Measurements from ENCODE around the gene IL22RA2.
"Not testable (repeated sequence)": the region's sequence is repeated elsewhere in the genome, so short reads cannot be mapped to it uniquely, and the experiment has no call there.

The IL22RA2 gene

DNA sequence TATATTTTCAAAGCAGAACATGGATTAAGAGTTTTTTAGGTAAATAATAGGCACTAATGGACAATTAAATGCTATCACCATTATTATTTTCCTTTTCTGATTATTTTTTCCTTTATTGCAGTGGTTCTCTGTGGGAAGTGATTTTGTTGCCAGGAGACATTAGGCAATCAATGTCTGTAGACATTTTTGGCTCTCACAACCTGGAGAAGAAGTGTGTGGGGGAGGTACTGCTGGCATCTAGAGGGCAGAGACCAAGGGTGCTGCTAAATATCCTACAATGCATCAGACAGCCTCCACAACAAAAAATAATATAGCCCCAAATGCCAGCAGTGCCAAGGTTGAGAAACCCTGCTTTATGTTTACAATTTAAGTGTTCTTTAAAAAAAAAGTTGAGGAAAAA is 37.5 kb upstream of the IL22RA2 start:
- DNase-seq (ENCODE audit: low spot score): no peak
- Histone ChIP-seq H3K4me3 (no peak overlapping the region), H3K27ac (no peak overlapping the region)

DNA sequence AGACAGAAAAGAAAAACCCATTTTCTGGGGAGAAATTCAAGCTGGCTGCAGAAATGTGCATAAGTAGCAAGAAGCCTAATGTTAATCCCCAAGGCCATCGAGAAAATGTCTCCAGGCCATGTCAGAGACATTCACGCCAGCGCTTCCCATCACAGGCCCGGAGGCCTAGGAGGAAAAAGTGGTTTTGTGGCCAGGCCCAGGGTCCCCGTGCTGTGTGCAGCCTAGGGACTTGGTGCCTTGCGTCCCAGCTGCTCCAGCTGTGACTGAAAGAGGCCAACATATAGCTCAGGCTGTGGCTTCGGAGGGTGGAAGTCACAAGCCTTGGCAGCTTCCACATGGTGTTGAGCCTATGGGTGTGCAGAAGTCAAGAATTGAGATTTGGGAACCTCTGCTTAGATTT is 34.8 kb upstream of the IL22RA2 start:
- TF ChIP-seq, protein P1, sequence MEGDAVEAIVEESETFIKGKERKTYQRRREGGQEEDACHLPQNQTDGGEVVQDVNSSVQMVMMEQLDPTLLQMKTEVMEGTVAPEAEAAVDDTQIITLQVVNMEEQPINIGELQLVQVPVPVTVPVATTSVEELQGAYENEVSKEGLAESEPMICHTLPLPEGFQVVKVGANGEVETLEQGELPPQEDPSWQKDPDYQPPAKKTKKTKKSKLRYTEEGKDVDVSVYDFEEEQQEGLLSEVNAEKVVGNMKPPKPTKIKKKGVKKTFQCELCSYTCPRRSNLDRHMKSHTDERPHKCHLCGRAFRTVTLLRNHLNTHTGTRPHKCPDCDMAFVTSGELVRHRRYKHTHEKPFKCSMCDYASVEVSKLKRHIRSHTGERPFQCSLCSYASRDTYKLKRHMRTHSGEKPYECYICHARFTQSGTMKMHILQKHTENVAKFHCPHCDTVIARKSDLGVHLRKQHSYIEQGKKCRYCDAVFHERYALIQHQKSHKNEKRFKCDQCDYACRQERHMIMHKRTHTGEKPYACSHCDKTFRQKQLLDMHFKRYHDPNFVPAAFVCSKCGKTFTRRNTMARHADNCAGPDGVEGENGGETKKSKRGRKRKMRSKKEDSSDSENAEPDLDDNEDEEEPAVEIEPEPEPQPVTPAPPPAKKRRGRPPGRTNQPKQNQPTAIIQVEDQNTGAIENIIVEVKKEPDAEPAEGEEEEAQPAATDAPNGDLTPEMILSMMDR (IDR thresholded peaks at IDR 0.05): no peak
- Histone ChIP-seq H3K27ac (no peak overlapping the region), H3K4me3 (no peak overlapping the region)
- DNase-seq (ENCODE audit: low spot score): no peak

More for the DNA sequence above, 37.5 kb upstream of the IL22RA2 start:
- TF ChIP-seq, protein P1 (IDR thresholded peaks at IDR 0.05): no peak

DNA sequence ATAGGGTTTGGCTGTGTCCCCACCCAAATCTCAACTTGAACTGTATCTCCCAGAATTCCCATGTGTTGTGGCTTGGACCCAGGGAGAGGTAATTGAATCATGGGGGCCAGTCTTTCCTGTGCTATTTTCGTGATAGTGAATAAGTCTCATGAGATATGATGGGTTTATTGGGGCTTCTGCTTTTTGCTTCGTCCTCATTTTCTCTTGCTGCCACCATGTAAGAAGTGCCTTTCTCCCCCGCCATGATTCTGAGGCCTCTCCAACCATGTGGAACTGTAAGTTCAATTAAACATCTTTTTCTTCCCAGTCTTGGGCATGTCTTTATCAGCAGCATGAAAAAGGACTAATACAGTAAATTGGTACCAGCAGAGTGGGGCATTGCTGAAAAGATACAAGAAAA is 34.0 kb upstream of the IL22RA2 start:
- H3K27ac ChIP-seq; H3K4me3 ChIP-seq; DNase-seq (ENCODE audit: low spot score): not testable (repeated sequence)

DNA sequence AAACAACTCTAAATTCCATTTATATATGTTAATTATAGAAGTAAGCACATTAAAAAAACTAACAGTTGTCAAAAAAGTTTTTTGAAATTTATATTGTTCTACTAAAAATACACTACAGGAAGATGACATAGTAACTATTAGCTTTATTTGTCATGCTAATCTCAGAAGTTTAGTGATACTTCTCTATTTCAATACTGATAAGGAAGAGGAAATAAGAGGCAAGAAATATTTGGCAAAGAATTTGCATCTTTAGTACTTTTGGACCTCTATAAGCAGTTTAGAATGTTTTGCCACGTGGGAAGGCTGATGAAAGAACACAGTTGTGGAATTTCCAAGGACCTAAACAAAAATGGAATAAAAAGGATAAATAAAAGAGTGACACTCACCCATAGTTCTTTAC is 33.1 kb upstream of the IL22RA2 start:
- Histone ChIP-seq H3K4me3 (no peak overlapping the region), H3K27ac (no peak overlapping the region)
- no peak for DNase-seq (ENCODE audit: low spot score)
- TF ChIP-seq, protein P1 (IDR thresholded peaks at IDR 0.05): no peak

DNA sequence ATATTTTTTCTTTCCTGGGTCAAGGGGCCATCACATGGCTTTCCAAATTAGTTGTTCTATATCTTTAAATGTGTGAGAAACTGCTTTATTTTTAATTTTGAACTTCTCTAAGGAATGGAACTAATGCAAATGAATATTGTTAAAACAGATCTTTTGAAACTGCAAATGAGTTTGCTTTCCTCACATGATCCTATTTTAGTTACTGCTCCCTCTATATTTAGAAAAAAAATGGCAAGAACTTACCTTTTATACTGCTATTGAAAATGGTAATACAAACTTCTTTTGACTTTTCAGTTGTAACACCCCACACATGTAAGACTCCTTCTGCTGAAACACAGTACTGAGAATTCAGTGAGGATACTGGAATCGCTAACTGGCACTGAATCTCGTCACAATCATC is 29.8 kb upstream of the IL22RA2 start:
- DNase-seq (ENCODE audit: low spot score): no peak
- TF ChIP-seq, protein P1 (IDR thresholded peaks at IDR 0.05): no peak
- Histone ChIP-seq H3K4me3 (no peak overlapping the region), H3K27ac (no peak overlapping the region)

DNA sequence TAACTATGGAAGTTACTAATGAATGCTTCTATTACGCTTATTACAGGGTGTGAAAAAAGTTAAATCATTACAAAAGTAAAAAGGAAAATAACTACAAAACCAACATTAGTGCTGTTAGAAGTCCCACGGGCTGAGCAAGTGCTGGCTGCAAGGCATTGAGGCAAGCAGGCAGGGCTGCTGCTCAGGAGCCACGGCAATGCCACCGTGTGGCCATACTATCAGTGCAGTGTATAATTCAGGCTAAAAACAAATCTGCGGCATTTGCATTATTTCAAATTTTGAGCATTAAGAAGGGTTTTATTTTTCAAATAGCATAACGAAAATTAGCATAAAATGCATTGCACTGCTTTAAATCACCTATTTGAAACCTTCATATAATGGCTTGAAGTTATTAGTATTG is 28.6 kb upstream of the IL22RA2 start:
- no peak overlapping the region for H3K27ac ChIP-seq
- no peak for DNase-seq (ENCODE audit: low spot score)
- no peak overlapping the region for H3K4me3 ChIP-seq
- TF ChIP-seq, protein P1 (IDR thresholded peaks at IDR 0.05): no peak

DNA sequence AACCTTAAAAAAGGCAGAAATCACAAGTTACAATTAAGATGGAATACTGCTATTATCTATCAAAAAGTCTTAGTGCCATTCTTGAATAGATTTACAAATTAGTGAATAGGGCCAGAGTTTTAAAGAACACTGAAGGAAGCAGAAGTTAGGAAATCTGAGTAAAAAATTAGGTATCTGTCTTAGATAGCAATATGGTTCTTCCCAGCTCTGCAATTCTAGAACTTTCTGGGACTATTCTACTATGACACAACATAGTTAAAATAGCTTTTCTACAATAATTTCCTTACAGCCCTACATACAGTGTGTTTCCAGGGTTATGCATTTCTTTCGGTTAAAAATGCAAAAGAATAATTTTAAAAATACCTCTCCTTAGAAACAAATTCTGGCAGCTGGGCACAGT is 27.6 kb upstream of the IL22RA2 start:
- Histone ChIP-seq H3K4me3 (no peak overlapping the region), H3K27ac (no peak overlapping the region)
- no peak for DNase-seq (ENCODE audit: low spot score)
- TF ChIP-seq, protein P1 (IDR thresholded peaks at IDR 0.05): no peak

DNA sequence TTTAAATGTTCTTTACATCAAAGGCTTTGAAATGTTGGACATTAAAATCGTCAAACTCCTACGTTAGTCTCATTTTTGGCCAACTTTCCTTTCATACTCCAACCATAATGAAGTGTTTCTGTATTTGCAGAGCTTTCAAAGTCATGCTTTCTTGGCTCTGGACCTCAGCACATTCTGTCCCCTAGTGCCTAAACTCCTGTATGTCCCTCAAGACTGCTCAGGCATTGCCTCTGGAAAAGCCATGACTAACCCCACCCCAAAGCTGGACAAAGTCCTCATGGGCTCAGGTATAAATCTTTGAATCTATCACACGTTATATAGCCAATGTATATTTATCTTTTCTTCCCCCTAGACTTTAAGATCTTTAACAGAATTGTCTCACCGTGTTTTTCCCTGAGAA is 26.8 kb upstream of the IL22RA2 start:
- no peak for DNase-seq (ENCODE audit: low spot score)
- no peak overlapping the region for H3K27ac ChIP-seq
- TF ChIP-seq, protein P1 (IDR thresholded peaks at IDR 0.05): no peak

More for the DNA sequence above, 26.8 kb upstream of the IL22RA2 start:
- H3K4me3 ChIP-seq: no peak overlapping the region

Data from coronary artery (tissue), 2 donors.